HG02970 (cell line): Measurements from ENCODE around the gene CEP295NL.

Experiments
- ATAC-seq: cut with Tn5 transposase; IDR thresholded peaks from one replicate; pipeline ENCODE4 v1.9.1; 2021; ENCODE audit warnings: mild to moderate bottlenecking, moderate library complexity, moderate number of reproducible peaks; ENCODE audit not compliant: unreplicated experiment, low FRiP score

CEP295NL gene

DNA sequence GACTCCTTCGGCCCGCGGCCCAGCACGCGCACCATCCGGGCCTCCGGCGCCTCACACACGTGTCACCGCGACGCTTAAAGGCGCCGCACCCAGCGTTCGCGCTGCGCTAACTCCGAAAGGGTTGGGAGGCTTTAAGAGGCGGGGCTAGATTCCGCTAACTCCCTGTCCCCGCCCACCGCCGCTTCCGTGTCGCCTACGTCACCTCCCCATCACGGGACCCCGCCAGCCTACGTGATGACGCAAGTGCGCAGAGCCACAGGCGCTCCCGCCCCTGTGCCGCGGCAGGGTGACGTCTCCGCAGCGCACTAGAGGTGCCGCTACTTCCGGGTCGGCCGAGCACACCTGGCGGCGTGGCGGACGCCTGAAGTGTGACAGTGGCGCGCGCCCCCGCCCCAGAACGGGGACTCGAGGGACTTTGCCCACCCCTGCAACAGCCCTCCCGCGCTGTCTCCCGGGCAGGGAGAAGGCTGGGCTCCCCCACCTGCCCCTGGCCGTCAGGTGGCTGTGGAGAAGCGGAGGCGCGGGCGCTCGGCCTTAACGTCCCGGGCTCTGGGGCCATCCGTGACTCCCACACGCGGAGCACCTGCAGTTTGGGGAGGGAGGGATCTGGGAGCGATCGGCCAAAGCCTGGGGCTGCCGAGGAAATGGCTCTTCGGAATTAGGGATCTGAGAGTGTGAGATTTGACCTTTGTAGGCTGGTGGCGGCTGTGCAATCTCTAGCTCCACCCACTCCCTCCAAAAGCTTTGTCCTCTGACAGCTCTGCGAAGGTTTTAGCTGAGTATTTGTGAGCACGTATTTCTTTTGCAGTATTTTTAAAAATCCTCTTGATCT is 62.0 kb downstream of the CEP295NL start, which contains the start of gene USP36:
Gene USP36 (minus strand): TSS at position 35 of the 832 bp plus-strand sequence. CDS start 4,451 bp downstream, outside the sequence.
- ATAC-seq, result peak; percentile 88
